Stimulated activated CD8-positive, alpha-beta memory T cell treated with anti-CD3 and anti-CD28 coated beads, Interleukin-7, amount 100 ng/mL, for 1 hour (primary cell): ENCODE results near the gene ARHGAP42.
"Not testable (repeated sequence)": the region's sequence is repeated elsewhere in the genome, so short reads cannot be mapped to it uniquely, and the experiment has no call there.

Experiments used
- DNase-seq, 2 donors: peaks; one replicate each; pipeline ENCODE4 v3.0.0-alpha.2; 2020; ENCODE audit warnings: low read depth in 2 of 2

The ARHGAP42 gene

DNA sequence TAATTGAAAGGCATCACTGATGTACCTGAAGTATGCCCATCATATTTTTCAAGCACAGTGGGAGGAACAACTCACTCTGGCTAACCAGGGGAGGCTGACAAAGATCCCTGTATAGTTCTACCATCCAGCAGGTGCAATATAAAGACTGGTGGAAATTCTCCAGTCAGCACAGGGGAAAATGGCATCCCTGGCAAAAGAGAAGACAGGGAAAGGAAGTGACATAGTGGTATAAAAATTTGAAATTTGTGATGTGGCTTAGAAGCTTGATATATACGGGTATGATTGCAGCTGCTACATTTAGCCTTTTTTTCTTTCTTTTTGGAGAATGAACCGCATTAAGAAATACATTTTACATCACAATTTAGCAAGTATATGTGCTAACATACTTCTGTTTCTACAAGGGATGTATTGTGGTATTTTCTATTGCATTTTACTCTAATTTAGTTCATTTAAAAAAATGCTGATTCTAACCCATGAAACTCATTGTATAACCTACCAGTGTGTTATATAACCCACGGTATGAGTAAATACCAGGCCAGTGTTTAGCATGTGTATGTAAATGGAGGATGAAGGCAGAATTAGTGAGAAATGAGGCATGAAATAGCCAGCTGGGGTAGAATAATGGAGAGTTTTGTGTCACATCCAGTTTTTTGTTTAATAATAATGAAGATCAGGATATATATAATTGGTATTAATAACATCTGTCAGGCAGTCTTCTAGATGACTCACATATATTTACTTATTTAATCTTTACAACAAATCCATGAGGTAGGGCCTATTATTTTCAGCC lies 186.1 kb downstream of the ARHGAP42 start:
- DNase-seq, result no peak

DNA sequence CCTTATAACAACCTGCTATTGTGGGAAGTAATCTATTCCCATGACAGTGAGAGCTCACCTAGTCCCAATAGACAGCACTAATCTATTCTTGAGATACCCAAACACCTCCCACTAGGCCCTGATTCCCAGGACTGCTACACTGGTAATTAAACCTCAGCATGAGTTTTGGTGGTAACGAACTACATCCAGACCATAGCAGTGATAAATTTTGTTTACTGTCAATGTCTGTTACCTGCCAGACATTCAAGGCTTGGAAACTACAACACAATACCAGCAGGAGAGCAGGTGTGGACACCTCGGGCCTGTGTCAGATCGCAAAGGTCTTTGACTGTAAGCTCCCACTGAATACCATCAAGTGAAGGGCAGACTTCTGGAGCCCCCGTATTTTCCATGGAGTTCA lies 187.1 kb downstream of the ARHGAP42 start:
- no peak for DNase-seq

DNA sequence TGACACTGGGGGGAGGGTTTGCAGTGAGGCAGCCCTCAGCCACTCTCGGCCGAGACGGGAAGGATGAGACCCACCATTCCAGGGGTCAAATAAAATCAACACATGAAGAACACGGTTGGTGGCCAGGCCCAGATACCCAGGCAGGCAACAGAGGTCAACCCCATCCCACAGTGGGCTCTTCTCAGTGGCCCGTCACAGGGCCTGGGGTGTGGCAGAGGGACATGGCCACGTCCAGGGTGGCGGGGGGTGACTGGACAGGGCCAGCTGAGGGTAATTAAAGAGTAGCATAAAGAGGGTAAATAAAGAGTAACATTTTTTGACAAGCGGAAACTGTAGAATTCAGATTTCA lies 188.4 kb downstream of the ARHGAP42 start:
- DNase-seq, result no peak

DNA sequence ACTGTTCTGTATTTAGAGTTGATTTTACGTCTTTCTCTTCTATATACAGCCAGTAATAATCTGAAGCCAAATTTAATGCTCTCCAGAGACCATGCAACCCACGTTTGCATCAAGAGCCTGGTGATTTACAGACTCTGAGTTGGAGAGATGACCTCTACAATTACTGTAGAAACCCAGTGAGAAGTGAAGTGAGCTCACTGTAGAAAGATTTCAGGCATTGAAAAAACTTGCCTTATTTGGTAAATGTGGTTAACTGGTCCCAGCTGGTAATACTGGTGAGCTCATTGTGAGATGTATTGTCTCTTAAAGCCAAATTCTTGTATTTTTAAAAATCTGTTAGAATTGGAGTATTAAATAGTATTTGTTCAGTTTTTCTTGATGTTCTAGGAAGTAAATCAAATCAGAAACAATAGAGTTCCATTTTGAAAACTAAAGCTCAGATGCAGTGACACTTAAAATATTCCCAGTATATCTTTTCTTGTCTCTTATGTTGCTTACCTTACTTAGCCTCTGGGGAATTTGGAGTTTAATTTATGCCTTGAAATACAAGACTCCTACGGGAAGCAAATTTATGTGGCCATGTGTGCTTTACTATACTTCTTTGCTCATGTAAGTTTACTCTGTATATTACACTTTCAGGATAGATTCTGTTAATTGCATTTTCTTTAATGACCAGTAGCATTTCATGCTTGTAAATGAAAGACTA lies 189.9 kb downstream of the ARHGAP42 start:
- DNase-seq, result no peak

DNA sequence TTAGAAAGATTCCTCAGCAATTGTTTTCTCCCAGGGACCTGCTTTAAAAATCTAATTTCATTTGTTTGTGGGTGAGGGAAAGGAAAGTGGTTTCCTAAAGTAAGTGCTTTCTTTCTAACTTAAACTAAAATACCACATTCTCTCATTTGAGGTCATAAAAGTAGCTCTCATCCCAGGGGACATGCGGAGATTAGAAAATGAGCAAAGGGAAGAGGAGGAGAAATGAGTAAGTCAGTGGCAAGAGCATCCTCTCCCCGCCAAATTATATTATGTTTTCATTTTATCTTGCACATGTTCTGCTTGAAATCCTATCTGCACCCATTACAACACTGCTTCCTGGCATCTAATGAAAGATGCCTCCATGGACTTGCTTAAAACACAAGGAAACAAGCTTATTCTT lies 191.4 kb downstream of the ARHGAP42 start:
- no peak for DNase-seq

DNA sequence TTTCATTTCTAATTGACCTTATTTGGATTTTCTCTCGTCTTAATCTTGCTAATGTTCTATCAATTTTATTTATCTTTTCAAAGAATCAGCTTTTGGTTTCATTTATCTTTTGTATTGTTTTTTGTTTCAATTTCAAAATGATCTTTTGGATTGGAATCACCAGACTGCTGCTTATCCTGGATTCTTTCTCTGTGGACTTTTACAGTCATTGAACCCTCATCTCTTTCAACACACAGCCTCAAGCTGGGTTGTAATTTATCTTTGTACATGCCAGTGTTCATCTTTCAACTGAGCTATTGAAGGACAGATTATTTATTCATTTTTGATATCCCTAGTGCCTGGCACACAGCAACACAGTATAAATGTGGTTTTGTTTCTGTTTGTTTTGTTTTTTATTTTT lies 195.9 kb downstream of the ARHGAP42 start:
- DNase-seq, result no peak

DNA sequence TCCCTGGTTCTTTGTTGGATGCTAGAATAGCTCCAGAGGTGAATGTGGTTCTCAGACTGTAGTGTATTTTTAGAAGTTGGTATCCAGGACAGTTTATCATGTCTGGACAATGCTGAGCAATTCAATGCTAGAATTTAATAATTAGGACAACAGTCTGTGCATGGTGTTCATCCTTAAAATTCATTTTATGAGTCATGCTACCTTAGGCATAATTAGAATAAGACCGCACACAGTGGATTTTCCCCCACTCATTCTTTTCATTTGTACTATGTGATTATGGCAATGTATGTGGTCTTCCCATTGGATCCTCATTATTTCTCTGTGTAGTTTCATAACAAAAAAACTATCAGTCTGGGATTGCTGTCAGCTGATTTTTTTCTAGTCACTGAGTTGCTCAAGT lies 196.7 kb downstream of the ARHGAP42 start:
- no peak for DNase-seq

DNA sequence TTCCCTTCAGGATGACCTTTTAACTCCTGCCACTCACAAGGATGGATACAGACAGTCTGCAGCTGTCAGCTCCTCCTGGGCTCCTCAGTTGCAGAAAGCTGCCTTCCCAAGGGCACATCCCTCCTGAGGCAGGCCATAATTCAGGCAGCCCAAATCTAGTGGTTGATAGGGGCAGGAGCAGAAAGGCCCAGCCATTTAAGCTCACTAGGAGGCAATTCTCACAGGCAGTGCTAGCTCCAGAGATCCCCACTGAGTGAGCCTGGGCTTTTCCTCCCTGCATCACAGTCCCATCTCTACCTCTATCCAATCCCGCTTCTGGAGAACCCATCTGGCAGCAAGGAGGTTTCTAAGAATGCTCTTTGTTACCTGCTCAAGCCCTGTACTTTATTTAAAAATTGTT lies 200.6 kb downstream of the ARHGAP42 start:
- DNase-seq, result no peak

DNA sequence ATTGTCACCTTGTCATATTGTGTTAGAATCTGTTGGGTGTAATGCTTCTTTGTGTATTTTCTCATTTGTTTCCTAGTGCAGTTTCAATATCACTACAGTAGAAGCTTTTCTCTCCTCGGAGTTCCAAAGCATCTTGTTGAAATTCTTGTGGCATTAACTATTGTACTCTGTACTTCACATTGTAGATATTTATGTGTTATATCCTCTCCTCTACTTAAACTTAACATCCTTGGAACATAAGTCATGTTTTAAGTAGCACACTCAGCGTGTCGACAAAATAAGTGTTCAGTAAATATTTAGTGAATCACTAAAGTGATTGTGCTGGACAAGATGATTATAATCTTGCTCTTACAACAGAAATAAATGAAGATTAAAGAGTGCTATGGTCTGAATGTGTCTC lies 201.7 kb downstream of the ARHGAP42 start:
- no peak for DNase-seq

DNA sequence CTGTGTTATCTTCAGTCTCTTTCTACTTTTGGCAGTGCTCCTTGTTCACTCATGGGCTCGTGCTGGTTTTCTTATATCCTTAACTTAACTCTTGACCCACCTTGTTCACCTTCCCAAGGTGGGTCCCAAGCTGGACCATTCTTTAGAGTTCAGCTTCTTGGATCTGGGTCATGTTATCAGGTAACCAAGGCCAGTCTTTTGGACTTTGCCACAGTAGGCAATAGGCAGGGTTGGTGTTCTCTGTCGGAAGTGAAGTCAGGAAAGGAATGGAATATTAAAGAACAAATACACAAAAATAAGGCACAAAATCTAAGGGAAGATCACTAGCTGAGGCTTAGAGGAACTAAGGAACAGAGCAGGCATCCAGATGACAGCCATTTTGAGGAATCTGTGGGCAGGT lies 202.7 kb downstream of the ARHGAP42 start:
- no peak for DNase-seq

DNA sequence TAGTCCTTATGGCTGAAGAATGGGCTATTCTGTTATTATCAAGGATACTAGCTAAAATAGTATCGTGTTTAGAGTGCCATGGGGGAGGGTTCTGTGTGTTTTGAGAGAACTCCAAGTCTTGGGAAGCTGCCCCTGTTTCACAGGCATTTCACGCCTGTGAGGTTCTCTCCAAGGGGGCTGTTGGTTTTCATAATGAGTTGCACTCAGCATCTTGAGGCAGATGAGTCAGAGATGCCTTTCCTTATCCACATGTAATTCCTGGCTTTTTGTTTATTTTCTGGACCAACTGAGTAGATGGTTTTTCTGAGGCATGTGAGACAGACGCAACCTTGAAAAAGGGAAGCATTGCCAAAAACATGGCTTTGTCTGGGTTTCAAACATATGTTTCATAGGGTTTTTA lies 203.7 kb downstream of the ARHGAP42 start:
- no peak for DNase-seq

DNA sequence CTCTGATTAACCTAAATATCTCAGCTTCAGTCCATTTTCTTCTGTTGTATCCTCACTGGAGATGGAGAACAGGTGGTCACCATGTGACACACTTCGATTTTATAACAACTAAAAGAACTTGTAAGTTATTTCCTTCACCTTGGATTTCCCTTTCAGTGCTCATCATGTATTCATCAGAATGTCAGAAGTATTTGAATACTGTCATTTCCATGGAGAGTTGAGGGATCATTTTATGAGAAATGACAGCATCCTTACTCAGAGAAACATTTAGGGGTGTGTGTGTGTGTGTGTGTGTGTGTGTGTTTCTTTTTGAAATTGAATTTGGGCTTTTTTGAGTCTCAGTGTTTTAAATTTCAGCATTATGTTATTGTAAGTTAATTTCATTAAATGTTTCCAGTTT lies 205.8 kb downstream of the ARHGAP42 start:
- no peak for DNase-seq

DNA sequence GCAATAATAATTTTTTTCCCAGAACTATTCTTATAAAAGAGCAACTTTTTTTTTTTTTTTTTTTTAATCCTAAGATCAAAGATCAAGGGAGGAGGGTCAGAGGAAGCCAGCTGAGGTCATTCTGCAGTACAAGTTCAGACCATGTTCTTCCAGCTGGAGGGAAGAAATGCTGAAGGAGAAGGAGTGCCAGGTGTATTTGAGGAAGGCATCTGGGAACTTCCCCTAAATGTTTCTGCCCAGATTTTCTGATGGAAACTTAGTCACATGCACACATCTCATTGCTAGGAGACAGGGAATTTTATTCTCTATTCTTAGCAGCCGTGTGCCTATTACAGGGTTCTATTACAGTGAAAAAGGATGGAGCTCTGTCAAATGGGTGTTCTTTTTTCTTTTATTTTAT lies 208.4 kb downstream of the ARHGAP42 start:
- DNase-seq, result no peak

DNA sequence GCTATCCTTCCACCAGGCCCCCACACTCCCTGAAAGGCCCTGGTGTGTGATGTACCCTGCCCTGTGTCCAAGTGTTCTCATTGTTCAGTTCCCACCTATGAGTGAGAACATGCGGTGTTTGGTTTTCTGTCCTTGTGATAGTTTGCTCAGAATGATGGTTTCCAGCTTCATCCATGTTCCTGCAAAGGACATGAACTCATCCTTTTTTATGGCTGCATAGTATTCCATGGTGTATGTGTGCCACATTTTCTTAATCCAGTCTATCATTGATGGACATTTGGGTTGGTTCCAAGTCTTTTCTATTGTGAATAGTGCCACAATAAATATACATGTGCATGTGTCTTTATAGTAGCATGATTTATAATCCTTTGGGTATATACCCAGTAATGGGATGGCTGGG lies 208.9 kb downstream of the ARHGAP42 start:
- DNase-seq, result not testable (repeated sequence)

DNA sequence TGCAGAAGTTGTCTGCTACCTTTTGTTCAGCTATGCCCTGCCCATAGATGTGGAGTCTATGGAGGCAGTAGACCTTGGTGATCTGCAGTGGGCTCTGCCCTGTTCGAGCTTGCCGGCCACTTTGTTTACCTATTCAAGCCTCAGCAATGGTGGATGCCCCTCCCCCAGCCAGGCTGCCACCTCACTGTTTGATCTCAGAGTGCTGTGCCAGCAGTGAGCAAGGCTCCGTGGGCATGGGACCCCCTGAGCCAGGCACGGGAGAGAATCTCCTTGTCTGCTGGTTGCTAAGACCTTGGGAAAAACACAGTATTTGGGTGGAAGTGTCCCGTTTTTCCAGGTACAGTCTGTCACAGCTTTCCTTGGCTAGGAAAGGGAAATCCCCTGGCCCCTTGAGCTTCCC lies 214.4 kb downstream of the ARHGAP42 start:
- not testable (repeated sequence) for DNase-seq

DNA sequence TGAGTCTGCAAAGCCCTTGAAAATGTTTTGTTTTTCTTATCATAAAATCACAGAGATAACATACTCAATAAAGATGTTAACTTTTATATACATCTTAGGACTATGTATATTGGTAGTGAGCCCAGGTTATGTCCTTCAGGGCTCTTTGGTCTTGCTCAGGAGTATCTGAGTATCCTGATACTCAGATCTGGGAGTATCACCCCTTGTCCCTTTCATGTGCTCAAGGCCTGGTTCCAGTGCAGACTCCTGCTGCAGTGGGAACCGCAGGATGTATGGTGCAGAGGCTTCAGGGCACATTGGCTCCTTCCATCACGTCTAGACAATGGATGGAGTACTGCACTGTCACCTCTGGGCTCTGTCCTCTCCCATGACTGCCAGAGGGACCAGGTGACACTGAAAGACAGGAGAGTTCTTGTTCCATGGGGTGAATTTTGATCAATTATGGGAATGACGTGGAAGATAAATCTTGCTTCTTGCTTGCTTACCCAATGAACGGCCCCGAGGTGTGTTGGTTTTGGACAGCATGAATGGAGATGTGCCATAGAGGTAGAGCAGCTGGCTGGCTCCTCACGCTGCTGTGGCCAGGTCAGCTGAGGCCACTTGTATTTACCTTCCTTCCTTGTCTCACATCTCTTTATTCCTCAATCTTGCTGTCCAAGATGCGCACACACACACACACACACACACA lies 215.5 kb downstream of the ARHGAP42 start:
- DNase-seq, result no peak

DNA sequence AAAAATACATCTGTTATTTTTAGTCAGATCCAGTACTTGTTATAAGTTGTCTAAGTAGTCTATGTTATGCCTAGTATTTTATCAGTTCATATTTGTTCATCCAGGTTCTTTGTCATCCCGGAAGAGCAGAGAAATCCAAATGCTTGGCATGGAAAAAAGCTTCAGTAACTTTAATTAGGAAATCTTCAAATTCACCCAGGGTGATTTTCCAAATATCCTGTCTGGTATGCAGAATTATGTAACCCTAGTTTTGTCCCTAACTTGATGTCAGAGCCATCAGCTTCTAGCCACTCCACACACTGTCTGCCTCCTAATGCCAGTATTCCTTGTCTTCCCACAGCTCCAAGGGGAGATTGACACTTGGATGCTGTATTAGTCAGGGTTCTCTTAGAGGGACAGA lies 216.2 kb downstream of the ARHGAP42 start:
- no peak for DNase-seq

DNA sequence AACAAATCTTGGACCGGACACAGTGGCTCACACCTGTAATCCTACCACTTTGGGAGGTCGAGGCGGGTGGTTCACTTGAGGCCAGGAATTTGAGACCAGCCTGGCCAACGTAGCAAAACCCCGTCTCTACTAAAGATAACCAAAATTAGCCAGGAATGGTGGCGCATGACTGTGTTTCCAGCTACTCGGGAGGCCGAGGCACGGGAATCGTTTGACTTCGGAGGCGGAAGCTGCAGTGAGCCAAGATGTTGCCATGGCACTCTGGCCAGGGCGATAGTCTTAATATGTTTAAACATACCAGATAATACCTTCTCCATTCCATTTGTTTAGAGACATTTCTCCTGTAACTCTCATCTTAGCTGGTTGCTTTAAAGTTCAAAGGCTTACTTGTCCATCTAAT lies 218.6 kb downstream of the ARHGAP42 start:
- no peak for DNase-seq

DNA sequence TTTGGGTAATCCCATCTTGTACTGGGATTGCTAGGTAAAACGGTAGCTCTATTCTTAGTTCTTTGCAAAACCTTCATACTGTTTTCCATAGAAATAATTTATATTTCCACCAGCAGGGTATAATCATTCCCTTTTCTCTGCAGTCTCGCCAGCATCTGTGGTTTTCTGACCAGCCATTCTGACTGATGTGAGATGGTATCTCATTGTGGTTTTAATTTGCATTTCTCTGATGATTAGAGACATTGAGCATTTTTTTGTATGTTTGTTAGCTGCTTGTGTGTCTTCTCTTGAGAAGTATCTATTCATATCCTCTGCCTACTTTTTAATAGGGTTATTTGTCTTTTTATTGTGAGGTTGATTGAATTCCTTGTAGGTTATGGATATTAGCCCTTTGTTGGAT lies 221.7 kb downstream of the ARHGAP42 start:
- DNase-seq, result no peak

DNA sequence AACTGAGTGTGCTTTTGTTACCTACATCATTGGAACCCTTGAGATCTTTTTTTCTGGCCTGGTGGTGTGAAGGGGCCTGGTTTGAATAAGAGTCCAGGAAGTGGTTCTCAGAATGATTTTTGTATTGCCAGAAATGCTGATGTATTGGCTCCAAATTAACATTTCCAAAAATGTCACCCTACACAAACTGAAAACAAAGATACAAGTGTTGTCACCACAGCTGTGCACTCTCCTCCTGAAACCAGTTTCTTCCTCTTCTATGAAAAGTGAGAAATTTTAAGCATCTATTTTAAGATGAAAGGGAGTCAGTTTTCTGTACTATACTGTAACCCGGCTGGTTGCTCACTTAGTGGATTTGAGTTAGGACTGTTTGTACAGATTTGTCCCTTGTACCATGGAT lies 223.7 kb downstream of the ARHGAP42 start:
- no peak for DNase-seq

DNA sequence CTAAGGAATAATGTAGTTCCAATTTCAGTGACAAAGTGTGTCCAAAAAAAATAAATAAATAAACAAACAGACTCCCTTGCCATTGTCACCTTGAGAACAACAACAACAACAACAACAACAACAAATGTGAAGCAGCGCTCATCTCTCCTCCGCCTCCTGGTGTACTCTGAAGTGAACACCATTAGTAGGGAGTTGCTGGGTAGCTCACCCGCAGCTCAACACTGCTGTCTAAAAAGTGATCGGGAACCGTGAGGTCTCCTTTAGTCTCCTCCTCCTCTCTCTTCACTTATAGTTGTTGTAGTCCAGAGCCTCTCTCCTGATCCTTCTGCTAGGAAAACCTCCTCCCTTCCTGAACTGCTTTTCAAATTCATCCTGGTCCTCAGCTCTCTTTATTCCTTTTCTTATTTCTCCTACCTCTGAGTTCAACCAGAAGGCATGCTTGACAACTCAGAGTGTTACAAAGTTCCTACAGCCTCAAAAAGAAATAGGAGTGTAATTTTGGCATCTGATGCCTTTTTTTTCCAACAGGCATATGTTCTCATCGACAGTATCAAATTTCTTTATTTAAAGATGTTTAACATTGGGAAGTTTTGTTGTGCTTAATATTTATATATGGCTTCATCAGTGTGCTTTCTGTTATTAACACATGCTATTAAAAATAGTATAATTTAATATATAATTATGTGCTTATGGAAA lies 227.5 kb downstream of the ARHGAP42 start:
- DNase-seq, result no peak
